T-helper 9 cell (primary cell): ENCODE measurements around the gene GNB5.
A peak's percentile ranks its signal among the peaks of the same experiment; 100 is the strongest.
"Not testable (repeated sequence)": the region's sequence is repeated elsewhere in the genome, so short reads cannot be mapped to it uniquely, and the experiment has no call there.

ENCODE experiments used
- DNase-seq: peaks from one replicate; pipeline ENCODE4 v3.0.0-alpha.2; 2020

GNB5 gene

DNA sequence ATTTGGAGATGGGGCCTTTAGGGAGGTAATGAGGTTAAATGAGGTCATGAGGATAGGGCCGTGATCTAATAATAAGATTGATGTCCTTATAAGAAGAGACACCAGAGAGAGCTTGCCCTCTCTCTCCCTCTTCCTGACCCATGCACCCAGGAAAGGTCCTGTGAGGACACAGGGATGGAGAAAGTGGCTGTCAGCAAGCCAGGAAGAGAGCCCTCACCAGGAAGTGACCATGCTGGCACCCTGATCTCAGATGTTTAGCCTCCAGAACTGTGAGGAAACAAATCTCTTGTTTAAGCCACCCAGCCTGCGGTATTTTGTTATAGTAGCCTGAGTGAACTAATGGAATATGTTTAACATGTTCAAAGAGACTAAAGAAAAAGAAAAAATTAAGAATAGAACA is 15.3 kb upstream of the GNB5 start:
- no peak for DNase-seq

DNA sequence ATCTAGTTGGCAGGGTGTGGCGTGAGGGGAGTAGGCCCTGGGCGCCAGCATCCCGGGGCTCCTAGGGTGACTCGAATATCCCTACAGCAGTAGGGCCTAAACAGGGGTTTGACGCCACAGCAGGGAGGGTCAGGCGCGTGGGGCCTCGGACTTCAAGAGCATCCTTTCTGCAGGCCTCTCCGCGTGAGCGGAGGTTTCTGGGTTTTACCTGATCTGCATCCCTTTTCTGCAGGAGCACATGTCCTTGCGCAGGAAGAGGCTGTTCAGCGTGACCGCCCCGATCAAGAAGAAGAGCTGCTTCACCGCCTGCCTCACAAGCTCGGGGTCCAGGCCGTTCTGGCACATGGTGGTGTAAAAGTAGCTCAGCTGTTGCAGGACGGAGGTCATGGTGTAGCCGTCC is 13.5 kb upstream of the GNB5 start:
- no peak for DNase-seq

DNA sequence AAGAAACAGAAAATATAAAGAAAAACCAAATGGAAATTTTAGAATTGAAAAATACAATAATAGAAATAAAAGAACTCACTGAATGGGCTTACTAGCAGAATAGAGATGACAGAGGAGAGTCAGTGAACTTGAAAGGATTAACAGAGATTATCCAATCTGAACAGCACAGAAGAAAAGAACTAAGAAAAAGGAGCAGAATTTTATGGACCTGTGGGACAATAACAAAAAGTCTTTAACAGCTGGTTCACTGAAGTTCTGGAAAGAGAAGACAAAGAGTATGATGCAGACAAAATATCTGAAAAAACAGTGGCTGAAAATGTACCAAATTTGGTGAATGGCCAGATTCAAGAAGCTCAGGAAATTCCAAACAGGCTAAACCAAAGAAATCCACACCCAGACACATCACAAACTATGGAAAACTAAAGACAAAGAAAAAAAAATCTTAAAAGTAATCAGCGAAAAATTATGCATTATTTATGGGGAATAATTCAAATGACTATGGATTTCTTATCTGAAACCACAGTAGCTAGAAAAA is 9.7 kb upstream of the GNB5 start:
- no peak for DNase-seq

DNA sequence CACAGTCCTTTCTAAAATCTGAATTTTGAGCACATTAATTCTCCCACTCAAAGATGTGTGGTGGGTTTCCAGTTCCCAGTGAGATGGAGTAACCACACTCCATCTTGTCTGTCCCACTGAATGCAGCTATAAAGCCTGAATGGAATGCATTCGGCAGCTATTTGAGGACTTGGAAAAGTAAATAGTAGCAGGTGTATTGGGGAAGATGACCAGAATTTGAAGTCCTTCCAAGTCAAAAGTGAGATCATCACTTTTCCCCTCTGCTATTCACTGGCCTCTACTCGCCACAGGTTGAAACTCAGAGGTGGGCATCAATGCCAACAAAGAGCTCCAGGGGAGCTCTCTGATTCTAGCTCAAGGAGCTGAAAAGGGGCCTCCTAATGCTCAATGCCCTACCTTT is 8.1 kb upstream of the GNB5 start:
- DNase-seq, result no peak

DNA sequence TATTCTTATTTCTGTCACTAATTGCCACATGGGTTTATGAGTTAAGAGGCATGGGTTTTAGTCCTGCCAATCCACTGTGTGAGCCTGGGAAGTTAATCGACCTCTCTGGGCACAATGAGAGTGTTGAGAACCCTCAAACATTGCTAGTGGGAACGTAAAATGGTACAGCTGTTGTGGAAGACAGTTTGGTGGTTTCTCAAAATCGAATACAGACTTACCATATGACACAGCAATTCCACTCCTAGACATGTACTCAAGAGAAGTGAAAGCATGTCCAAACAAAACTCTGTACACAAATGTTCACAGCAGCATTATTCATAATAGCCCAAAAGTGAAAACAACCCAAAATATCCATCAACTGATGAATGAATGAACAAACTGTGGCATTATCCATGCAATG is 5.7 kb upstream of the GNB5 start:
- DNase-seq, result no peak

DNA sequence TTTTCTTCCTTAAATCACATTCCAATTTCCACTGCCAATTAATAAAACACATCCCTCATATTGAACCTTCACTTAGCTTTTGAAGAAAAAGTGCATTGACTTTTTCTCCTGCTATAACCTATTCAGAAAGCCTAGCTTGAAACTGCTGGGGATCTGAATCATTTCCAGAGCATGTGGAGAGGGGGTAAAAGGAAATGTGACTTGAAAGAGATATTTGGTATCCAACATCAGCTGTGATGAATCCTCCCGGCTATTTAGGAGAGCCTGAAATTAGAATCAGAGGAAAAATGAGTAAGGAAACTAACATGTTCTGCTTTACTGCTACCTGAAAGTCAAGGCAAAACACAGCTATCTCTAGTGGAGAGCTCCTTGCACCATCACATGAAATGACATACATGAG is 2.6 kb upstream of the GNB5 start:
- DNase-seq, result no peak

DNA sequence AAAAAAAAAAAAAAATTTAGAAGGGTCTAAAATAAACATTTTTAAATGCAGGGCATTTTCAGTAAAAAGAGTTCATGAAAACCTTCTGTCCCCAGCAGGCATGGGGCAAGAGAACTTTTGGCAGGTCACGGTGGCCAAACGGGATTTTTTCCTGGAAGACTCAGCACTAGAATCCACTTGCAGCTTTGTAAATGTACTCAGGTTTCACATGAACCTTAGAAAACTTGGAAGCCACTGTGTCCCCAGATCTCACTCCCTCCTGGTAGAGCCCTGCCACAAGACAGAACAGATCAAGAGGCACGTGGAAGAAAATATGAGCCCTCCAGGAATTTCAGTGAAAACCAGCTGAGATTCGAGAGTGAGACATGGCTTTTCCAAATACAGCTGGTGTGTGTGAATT is 2.1 kb upstream of the GNB5 start:
- no peak for DNase-seq

DNA sequence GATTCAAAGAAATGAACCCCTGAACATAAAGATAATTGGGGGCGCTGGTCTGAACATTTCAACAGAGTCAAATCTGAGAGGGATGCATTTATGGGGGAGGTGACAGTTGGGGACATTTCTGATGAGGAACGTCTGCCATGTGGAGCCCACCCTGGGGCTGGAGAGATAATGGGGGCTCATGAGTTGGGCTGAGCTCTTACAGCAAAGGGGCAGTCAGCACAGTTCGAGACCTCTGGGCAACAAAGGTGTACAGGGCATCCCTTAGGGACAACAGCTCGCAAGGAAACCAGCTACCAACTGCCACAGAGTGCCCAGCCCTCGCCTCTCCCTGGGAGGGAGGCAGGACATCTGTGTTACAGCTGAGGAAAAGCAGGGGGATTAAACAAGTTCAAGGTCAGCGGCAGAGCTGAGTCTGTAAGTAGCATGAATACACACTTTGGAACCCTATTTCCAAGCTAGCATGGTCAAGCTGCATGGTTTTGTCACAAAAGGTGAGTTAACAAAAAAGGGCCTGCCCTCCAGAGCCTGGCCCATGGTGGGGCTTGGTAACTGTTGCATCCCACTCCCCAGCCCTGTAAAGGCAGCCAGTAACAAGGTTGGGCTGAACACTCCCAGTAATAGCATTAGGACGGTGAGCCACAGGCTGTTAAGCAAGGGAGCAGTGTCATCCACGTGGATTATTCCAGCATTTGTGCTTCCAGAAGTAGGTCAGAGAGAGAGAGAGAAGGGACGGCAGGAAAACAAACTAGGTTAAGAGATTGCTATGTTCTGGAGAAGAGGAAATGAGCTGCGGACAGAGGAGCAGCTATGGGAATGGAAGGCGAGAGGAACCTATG is 4.3 kb downstream of the GNB5 start:
- no peak for DNase-seq

DNA sequence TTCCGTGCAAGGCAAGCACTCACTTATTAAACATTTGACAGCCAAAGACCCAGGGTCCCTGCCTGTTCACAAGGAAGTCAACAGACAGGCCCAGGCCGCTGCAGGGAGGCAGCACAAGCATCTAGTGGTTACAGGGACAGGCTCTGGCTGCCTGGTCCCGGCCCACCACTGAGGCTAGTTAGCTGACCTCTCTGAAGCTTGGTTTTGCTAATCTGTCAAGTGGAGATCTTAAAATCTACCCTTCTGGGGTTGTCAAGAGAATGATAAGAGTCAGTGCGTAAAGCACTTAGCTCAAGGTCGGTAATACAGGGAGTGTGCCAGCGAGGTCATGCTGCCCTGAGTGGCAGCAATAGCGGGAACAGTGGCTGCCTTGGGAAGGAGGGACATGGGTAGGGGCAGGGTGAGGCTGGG is 6.0 kb downstream of the GNB5 start:
- DNase-seq, result no peak

DNA sequence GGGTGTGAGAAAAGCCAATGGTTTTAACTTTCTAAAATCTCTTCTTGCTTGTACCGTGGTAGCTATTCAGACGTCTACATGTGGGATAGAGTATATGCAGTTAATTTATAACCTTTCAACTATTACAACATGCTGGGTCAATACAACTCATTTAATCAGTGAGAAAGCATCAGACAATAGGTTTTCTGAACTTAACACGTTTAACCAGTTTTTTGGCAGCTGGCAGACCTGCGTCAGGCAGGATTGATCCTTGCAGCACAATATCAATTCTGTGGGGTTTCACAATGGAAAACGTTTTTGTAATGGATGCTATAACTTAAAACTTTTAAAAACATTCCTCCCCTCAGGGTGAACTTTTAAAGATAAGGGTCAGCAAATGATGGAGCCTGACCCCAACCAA is 6.5 kb downstream of the GNB5 start:
- no peak for DNase-seq

DNA sequence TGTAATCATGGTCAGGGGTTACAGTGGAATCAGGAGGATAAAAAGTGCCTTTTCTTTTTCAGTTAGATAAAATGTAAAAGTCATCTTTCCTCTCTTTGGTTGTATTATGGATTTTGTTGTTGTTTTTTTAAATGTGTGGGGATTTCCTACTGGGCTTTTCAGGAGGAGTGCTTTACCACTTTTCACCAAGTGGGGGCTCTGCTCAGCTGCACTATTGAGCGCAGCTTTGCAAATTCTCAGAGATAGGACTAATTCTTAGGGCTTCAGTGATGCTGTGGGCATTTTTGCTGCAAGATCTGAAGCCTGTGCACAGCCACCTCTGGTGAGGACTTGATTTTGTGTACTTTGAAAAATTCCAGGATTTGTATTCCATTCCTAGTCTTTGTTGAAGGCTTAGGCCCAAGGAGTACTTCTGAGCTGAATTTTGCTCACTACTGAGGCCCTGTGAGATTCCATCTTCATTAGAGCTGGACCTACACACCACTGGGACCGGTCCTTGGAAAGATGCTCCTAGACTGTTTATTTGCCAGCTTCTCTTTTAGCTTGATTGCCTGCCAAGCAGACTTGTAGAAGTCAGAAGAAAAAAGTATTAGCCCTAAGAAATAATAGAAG is 7.5 kb downstream of the GNB5 start:
- no peak for DNase-seq

DNA sequence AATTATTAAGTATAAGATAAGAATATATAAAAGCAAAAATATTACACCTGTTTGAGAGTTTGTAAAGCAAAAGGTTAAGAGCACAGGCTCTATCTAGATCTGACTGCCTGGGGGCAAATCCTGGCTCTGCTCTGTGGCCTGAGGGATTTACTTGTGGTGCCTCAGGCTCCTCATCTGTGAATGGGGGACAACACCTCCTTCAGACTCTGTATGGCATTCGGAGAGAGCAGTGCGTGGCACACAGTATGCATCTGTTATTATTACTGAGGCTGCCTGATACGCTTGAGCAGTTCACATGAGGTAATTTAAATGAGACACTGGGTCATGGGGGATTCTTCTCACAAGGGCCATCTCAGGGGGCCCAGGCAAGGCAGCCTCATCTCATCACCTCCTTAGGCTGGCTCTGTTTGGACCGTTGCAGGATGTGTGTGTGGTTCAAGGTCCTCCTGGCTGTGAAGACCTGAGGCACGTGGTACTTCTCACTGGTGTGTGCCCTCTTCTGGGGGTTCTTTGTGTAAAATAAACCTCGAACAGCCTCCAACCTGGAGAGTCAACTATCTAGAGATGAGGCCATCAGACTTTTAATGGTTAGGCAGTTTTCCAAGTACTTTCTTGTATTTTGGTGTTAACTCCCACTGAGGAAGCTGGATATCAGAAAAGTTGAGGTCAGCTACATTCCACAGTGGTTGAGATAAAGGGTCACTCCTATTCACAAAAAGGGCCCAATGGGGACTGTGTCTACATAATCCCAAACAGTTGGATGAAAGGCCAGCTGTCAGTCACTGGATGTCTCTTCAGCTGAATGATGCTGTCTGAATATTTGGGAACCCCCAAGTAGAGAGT is 9.0 kb downstream of the GNB5 start:
- DNase-seq, result no peak

DNA sequence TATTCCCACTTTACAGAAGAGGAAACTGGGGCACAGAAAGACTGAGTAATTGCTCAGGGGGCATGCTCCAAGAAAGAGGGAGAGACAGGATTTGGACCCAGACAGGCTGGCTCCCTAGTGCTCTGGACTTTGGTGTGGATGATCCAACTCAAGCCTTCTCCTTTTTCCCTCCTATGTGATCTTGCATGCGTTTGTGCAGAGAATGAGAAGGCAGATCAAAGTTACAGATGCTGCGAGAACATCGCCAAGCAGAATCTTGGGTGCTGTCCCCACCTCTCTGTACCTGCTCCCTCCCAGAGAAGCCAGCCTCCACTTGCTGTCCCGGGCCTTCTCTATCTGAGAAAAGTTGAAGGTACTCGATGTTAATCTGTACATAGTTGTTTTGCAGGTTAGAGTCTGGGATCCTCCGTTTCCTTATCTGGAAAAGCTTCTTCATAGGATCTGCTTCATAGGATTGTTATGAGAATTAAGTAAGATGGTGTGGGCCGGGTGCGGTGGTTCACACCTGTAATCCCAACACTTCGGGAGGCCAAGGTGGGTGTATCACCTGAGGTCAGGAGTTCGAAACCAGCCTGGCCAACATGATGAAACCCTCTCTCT is 10.2 kb downstream of the GNB5 start:
- no peak for DNase-seq

DNA sequence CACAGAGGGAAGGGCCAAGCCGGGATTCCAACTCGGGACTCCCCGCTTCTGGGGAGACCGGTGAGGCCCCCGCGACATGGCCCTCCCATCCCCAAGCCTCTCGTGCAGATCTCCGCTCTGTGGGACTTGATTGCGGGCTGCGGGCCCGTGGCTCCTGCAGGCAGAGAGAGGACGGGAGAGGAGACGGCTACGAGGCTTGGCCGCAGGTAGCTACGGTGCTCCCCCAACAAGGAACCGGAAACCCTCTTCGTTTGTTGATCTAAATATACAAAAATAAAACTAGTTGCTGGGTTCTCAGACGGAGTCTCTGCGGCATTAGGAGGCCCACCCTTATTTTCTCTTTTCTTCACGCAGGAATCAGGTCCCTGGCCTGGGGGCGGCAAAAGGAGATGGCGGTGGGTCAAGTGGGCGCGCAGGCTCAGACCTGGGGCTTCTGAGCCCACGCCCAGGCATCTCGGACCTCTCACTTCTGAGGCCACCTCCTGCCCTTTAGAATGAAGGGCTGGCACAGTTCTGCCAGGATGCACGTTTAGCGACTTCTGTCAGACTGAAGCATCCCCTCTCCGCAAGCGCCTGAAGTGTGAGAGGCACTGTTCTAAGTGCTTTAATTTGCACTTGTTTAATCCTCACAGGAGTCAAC is 10.9 kb downstream of the GNB5 start:
- peak; percentile 43 for DNase-seq

DNA sequence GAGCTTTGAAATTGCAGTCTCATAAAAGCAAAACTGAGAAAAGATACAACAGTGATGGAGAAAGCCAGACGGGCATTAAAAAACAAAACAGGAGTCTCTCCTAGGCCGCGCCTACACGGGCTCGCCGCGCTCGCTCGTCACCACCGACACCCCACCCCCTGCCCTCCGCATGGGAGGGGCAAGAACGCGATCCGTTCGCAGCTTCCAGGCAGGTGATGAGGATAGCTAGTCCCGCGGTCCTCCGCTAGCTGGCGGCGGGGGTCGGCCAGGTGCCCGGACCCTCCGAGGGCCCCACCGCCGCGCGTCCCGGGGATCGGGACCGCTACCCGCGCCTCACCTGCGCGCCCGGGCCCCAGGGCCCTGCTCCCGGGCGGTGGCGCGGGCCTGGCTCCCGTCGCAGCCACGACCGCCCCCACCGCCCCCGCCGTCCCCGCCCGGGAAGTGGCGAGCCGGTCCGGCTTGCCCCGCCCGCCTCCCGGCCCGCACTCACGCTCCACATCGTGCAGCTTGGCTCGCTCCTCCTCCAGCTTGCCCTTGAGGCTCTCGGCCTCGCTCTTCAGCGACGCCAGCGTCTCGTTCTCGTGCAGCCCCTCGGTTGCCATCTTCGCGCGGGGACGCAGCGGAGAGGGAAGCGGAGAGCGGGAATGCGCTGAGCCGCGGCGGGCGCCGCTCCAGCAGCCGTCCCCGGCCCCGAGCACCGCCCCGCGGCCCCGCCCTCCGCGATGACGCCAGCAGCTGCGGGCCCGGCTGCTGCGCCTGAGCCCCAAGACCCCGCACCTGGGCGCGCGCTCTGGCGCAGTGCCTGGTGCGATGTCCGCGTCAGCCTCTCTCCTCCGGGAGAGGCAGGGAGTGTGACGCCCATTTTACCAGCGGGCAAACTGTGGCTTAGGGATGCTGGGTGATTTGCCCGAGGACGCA is 11.7 kb downstream of the GNB5 start:
- DNase-seq, result peak; percentile 81

DNA sequence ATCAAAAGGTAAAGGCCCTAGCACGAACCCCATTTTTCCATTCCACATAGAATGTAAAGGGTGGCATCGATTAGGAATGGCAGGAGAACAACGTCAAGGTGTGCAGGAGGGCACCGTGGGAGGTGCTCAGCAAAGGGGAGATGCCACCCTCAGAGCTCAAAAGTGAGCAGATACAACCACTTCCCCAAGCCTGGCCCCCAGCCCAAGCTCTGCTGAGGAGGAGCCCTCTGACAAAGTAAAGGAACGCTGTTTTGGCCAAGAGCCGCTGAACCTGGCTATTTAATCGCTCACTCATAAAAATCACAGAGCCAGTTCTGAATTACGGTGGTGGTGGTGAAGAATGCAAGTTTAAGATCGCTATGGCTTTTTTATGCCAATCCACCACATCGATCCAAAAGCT is 12.4 kb downstream of the GNB5 start:
- DNase-seq, result no peak

DNA sequence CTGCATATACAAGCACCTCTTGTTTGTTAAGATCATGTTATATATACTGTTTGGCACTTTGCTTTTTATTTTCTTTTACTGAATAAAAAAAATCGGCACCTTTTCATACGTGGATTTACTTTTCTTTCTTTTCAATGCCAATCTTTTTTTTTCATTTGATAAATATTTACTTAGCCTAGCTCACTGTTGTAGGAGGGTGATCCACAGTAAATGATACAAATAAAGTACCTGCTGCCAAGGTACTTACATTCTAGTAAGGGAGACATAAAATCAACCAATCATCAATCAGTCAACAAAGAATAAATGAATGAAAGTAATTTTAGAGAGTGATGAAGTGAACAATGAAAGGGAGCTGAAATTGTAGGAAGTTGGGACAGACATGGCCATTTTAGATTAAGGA is 18.3 kb downstream of the GNB5 start:
- DNase-seq, result no peak

DNA sequence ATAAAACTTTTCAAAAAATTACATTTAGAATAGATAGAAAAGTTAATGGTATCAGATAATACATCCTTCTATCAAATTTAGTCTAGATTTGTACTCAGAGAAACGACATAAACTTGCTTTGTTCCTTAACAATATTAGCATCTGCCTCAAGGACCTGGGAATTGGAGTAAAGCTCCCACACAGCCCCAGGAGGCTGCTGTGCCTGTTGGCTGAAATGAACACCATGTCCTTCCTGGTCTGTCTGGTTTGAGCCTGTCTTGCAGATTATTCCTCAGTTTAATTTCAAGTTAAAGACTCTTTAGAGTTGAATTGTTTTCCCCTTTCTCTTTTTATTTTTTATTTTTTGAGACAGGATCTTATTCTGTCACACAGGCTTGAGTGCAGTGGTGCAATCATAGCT is 19.4 kb downstream of the GNB5 start:
- no peak for DNase-seq

DNA sequence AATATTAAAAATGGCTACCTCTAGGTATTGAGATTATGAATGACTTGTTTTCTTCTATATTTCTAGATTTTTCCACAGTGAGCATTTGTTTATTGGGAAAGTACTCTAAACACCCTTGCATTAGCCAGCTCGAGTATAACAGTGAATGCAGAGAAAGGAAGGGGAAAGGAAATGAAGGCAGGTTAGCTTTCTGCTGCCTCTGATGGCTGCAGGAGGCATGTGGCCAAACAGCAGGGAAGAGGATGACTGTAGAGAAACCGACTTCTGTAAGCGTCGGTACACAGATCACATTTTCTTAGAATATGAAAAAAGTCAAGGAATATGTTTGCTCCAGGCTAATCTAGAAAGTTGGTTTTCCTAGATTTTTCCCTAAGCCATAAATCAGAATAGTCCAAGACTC is 19.8 kb downstream of the GNB5 start:
- DNase-seq, result no peak

DNA sequence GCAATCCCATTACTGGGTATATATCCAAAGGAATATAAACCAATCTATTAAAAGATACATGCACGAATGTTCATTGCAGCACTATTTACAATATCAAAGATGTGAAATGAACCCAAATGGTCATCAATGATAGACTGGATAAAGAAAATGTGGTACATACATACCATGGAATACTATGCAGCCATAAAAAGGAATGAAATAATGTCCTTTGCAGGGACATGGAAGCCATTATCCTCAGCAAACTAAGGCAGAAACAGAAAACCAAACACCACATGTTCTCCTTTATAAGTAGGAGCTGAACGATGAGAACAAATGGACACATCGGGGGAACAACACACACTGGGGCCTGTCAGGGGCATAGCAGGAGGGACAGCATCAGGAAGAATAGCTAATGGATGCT is 21.0 kb downstream of the GNB5 start:
- not testable (repeated sequence) for DNase-seq

DNA sequence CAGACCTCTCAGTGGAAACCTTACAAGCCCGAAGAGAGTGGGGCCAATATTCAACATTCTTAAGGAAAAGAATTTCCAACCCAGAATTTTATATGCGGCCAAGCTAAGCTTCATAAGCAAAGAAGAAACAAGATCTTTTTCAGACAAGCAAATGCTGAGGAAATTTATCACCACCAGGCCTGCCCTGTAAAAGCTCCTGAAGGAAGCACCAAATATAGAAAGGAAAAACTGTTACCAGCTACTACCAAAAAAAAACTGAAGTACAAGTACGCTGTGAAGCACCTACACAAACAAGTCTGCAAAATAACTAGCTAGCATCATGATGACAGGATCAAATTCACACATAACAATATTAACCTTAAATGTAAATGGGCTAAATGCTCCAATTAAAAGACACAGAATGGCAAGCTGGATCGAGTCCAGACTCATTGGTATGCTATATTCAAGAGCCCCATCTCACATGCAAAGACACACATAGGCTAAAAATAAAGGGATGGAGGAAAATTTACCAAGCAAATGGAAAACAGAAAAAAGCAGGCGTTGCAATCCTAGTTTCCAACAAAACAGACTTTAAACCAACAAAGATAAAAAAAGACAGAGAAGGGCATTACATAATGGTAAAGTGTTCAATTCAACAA is 25.6 kb downstream of the GNB5 start:
- DNase-seq, result not testable (repeated sequence)
